ENCODE results near the gene SYT10. TPM values are rescaled to one million over a fixed set of nuclear protein-coding genes. Genes with fewer than 3 reads are reported as not detected.

Gene SYT10
- total and polyA plus RNA-seq, 4 donors = 0.08 to 0.84 (median 0.13) TPM

DNA sequence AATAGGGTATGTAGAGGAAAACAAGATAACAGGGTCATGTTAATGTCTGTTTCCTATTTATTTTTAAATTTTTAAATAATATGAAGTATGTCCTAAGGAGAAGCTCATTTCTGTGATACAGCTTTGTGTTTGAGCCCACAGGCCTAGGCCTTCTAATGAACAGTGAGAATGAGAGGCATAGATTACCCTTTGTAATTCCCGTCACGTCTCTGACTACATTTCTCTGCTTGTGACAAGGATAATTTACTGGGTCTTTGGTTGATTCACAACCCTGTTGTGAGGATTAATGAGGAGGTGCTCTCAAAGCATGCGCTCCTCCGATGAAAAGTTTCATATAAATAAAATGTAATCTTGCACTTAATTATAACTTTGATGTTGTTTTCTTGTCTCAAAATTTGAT, 56.1 kb downstream of the SYT10 start:
- Histone ChIP-seq H3K4me3 (ENCODE audit: low read depth in 1 of 3, low read length in 3 of 3) (no peak overlapping the region), H3K9me3 (ENCODE audit: control insufficient read depth in 4 of 4, low read length in 3 of 4) (no peaks in the 10 kb centered on the region), H3K27ac (ENCODE audit: low read depth in 1 of 2, low read length in 2 of 2) (no peak overlapping the region), H3K9ac (ENCODE audit: low read depth in 1 of 2, low read length in 2 of 2) (no peak overlapping the region), H3K36me3 (ENCODE audit: control insufficient read depth in 4 of 4, insufficient read depth in 3 of 4, low read depth in 1 of 4, low read length in 3 of 4) (no peaks in the 10 kb centered on the region), H3K27me3 (ENCODE audit: control insufficient read depth in 4 of 4, insufficient read depth in 4 of 4, low read length in 3 of 4) (no peaks in the 10 kb centered on the region), H3K4me1 (ENCODE audit: control insufficient read depth in 4 of 4, insufficient read depth in 4 of 4, low read length in 3 of 4) (no peaks in the 10 kb centered on the region)
- no peak for DNase-seq (ENCODE audit: low spot score)
- TF ChIP-seq TAF1 (conservative IDR thresholded peaks at IDR 0.05) = no peak
- no peak for TF ChIP-seq FOXA1 (IDR thresholded peaks at IDR 0.05)
- no peak for TF ChIP-seq HNF4G (IDR thresholded peaks at IDR 0.05)
- no peak for TF ChIP-seq YY1 (IDR thresholded peaks at IDR 0.05)
- no peak for TF ChIP-seq HNF4A (conservative IDR thresholded peaks at IDR 0.05)
- TF ChIP-seq, protein P1, sequence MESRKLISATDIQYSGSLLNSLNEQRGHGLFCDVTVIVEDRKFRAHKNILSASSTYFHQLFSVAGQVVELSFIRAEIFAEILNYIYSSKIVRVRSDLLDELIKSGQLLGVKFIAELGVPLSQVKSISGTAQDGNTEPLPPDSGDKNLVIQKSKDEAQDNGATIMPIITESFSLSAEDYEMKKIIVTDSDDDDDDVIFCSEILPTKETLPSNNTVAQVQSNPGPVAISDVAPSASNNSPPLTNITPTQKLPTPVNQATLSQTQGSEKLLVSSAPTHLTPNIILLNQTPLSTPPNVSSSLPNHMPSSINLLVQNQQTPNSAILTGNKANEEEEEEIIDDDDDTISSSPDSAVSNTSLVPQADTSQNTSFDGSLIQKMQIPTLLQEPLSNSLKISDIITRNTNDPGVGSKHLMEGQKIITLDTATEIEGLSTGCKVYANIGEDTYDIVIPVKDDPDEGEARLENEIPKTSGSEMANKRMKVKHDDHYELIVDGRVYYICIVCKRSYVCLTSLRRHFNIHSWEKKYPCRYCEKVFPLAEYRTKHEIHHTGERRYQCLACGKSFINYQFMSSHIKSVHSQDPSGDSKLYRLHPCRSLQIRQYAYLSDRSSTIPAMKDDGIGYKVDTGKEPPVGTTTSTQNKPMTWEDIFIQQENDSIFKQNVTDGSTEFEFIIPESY (IDR thresholded peaks at IDR 0.05) = no peak
- TF ChIP-seq GABPA (IDR thresholded peaks at IDR 0.05 in 1 of 2, conservative IDR thresholded peaks at IDR 0.05 in 1 of 2) = no peak
- TF ChIP-seq, protein P2, sequence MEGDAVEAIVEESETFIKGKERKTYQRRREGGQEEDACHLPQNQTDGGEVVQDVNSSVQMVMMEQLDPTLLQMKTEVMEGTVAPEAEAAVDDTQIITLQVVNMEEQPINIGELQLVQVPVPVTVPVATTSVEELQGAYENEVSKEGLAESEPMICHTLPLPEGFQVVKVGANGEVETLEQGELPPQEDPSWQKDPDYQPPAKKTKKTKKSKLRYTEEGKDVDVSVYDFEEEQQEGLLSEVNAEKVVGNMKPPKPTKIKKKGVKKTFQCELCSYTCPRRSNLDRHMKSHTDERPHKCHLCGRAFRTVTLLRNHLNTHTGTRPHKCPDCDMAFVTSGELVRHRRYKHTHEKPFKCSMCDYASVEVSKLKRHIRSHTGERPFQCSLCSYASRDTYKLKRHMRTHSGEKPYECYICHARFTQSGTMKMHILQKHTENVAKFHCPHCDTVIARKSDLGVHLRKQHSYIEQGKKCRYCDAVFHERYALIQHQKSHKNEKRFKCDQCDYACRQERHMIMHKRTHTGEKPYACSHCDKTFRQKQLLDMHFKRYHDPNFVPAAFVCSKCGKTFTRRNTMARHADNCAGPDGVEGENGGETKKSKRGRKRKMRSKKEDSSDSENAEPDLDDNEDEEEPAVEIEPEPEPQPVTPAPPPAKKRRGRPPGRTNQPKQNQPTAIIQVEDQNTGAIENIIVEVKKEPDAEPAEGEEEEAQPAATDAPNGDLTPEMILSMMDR (IDR thresholded peaks at IDR 0.05; ENCODE audit: low read depth, low read length, missing input control) = no peak
- TF ChIP-seq, protein P3, sequence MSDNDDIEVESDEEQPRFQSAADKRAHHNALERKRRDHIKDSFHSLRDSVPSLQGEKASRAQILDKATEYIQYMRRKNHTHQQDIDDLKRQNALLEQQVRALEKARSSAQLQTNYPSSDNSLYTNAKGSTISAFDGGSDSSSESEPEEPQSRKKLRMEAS (IDR thresholded peaks at IDR 0.05) = no peak
- TF ChIP-seq RAD21 (IDR thresholded peaks at IDR 0.05) = no peak
- no peak for TF ChIP-seq SP1 (IDR thresholded peaks at IDR 0.05)
- TF ChIP-seq RXRA (IDR thresholded peaks at IDR 0.05) = no peak
- no peak for TF ChIP-seq EGR1 (IDR thresholded peaks at IDR 0.05; ENCODE audit: low read depth in 2 of 2)
- TF ChIP-seq REST (IDR thresholded peaks at IDR 0.05) = no peak
- WGBS = 88% methylated on average over 4 of the region's 4 CpGs

GRCh38 chr12:33376153-33376552, 63.5 kb downstream of the SYT10 start:
- Histone ChIP-seq H3K9me3 (ENCODE audit: control insufficient read depth in 4 of 4, low read length in 3 of 4) (no peaks in the 10 kb centered on the region), H3K36me3 (ENCODE audit: control insufficient read depth in 4 of 4, insufficient read depth in 3 of 4, low read depth in 1 of 4, low read length in 3 of 4) (no peaks in the 10 kb centered on the region), H3K4me1 (ENCODE audit: control insufficient read depth in 4 of 4, insufficient read depth in 4 of 4, low read length in 3 of 4) (no peaks in the 10 kb centered on the region), H3K27me3 (ENCODE audit: control insufficient read depth in 4 of 4, insufficient read depth in 4 of 4, low read length in 3 of 4) (no peaks in the 10 kb centered on the region), H3K9ac (ENCODE audit: low read depth in 1 of 2, low read length in 2 of 2) (no peak overlapping the region), H3K4me3 (ENCODE audit: low read depth in 1 of 3, low read length in 3 of 3) (no peak overlapping the region), H3K27ac (ENCODE audit: low read depth in 1 of 2, low read length in 2 of 2) (no peak overlapping the region)
- 47% methylated on average over 1 of the region's 1 CpG for WGBS
- DNase-seq (ENCODE audit: low spot score) = no peak
- no peak for TF ChIP-seq HNF4A (conservative IDR thresholded peaks at IDR 0.05)
- TF ChIP-seq FOXA2 (IDR thresholded peaks at IDR 0.05) = no peak
- TF ChIP-seq, protein P1 (IDR thresholded peaks at IDR 0.05) = no peak
- TF ChIP-seq YY1 (IDR thresholded peaks at IDR 0.05) = no peak
- TF ChIP-seq RXRA (IDR thresholded peaks at IDR 0.05) = no peak
- TF ChIP-seq, protein P3 (IDR thresholded peaks at IDR 0.05) = no peak
- TF ChIP-seq REST (IDR thresholded peaks at IDR 0.05) = no peak

Data from liver (tissue), 9 donors.